ENCODE results near the gene DHRS1.

The DHRS1 gene

GRCh38 chr14:24315807-24316596, 16.4 kb upstream of the DHRS1 start:
- no peak for DNase-seq (ENCODE audit: low read depth)
- TF ChIP-seq POLR2A (IDR thresholded peaks at IDR 0.05; ENCODE audit: extremely low read depth, insufficient read length) (no peak), CTCF (IDR thresholded peaks at IDR 0.05; ENCODE audit: low read depth, low read length) (no peak), MYC (IDR thresholded peaks at IDR 0.05; ENCODE audit: low read depth, low read length) (no peak), MAX (IDR thresholded peaks at IDR 0.05; ENCODE audit: low read depth, low read length) (no peak)
- no peak overlapping the region for H3K4me3 ChIP-seq (ENCODE audit: low read depth, low read length)

GRCh38 chr14:24315243-24315806, 15.7 kb upstream of the DHRS1 start:
- TF ChIP-seq MYC (IDR thresholded peaks at IDR 0.05; ENCODE audit: low read depth, low read length) (no peak), CTCF (IDR thresholded peaks at IDR 0.05; ENCODE audit: low read depth, low read length) (no peak), POLR2A (IDR thresholded peaks at IDR 0.05; ENCODE audit: extremely low read depth, insufficient read length) (no peak), MAX (IDR thresholded peaks at IDR 0.05; ENCODE audit: low read depth, low read length) (no peak)
- DNase-seq (ENCODE audit: low read depth): no peak
- no peak overlapping the region for H3K4me3 ChIP-seq (ENCODE audit: low read depth, low read length)

GRCh38 chr14:24314377-24315193, 15.0 kb upstream of the DHRS1 start:
- TF ChIP-seq CTCF (IDR thresholded peaks at IDR 0.05; ENCODE audit: low read depth, low read length): no peak
- no peak for TF ChIP-seq MYC (IDR thresholded peaks at IDR 0.05; ENCODE audit: low read depth, low read length)
- TF ChIP-seq POLR2A (IDR thresholded peaks at IDR 0.05; ENCODE audit: extremely low read depth, insufficient read length): no peak
- no peak for DNase-seq (ENCODE audit: low read depth)
- H3K4me3 ChIP-seq (ENCODE audit: low read depth, low read length): no peak overlapping the region

GRCh38 chr14:24313913-24314312, 14.3 kb upstream of the DHRS1 start:
- no peak overlapping the region for H3K4me3 ChIP-seq (ENCODE audit: low read depth, low read length)
- peak; percentile 20 for DNase-seq (ENCODE audit: low read depth)
- no peak for TF ChIP-seq POLR2A (IDR thresholded peaks at IDR 0.05; ENCODE audit: extremely low read depth, insufficient read length)
- TF ChIP-seq CTCF (IDR thresholded peaks at IDR 0.05; ENCODE audit: low read depth, low read length): no peak
- TF ChIP-seq MYC (IDR thresholded peaks at IDR 0.05; ENCODE audit: low read depth, low read length): no peak
- TF ChIP-seq MAX (IDR thresholded peaks at IDR 0.05; ENCODE audit: low read depth, low read length): no peak; the same call in 1 of the 2 replicates

- DNase-seq (ENCODE audit: low read depth): peak; percentile 74
- H3K4me3 ChIP-seq (ENCODE audit: low read depth, low read length): no peak overlapping the region
Observed at GRCh38 chr14:24312736-24313507, 13.3 kb upstream of the DHRS1 start.

More at GRCh38 chr14:24312736-24313507, 13.3 kb upstream of the DHRS1 start:
- TF ChIP-seq MYC (IDR thresholded peaks at IDR 0.05; ENCODE audit: low read depth, low read length) (peak; percentile 28; the same call in 1 of the 2 replicates), CTCF (IDR thresholded peaks at IDR 0.05; ENCODE audit: low read depth, low read length) (no peak), POLR2A (IDR thresholded peaks at IDR 0.05; ENCODE audit: extremely low read depth, insufficient read length) (no peak)
